NCI-H187 treated with DMSO at 0.1 percent for 48 hours (cell line): ENCODE results near the gene SLC35F3.
"Not testable (repeated sequence)": the region's sequence is repeated elsewhere in the genome, so short reads cannot be mapped to it uniquely, and the experiment has no call there.

ENCODE experiments used
- DNase-seq: peaks from one replicate; lab custom pipeline; 2025; lab: John Stamatoyannopoulos, UW

Gene SLC35F3

DNA sequence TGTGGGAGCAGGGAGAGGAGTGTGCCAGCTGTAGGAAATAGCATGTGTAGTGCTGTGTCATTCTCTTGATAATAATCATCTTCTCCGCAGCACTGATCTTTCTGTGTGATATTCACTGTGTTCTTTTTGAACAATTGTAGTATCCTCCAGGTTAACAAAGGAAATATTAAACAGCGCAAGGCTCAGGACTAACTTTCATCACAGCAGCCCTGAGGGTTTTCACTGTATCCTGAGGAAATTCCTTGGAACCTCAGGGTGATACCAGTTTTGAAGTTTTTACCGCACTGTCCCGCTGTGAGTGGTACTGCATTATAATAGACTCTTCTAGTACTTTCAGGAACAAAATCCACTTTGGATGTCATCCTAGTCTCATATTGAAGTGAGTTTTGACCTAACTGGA lies 240.4 kb downstream of the SLC35F3 start:
- DNase-seq, result no peak

DNA sequence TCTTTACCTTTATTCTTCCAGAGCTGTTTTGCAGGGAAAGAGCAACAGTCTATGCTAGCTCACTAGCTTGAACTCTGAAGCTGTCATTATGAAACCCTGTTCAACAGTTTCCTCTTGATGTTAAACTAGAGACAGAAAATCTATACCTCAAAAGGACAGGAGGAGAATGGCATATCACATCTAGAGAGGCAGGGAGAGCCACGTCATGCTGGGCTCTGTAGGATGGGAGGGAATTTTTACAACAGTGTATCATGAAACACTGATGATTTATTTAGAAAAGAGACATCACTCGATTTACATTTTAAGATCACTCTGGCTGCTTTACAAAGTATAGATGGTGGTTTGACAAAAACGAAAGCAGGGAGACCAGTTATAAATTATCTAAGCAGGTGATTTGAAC lies 243.9 kb downstream of the SLC35F3 start:
- no peak for DNase-seq

DNA sequence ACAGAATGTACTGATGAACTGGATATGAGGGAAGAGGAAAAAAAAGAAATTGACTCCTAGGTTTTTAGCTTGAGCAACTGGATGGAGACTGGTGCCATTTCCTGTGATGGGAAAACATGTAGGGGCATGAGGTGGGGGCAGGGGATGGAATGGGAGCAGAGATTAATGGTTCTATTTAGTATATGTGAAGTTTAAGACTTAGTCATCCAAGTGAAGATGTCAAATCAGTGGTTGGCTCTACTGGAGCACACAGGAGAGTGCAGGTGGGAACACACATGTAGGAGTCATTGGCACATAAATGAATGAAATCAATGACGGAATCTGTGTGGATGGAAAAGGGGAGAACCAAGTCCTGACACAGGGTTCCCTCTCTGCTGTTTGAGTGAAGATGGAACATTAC lies 244.3 kb downstream of the SLC35F3 start:
- no peak for DNase-seq

DNA sequence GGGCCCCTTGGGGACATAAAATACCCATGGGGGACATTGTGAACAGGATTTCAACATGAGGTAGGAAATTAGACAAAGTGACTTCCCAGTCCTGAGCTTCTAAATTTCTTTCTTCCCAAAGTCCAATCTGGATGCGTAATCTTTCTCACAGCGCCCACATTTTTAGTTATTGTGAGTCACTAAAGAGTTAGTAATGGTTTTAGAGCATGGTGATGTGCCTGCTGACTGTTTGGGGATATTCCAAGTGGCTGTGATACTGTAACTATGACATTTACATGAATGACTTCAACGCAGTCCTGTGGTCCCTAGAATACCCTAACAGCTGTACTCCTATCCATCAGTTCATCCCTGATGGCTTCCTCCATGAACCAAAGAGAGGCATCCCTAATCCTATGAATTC lies 244.7 kb downstream of the SLC35F3 start:
- DNase-seq, result no peak

DNA sequence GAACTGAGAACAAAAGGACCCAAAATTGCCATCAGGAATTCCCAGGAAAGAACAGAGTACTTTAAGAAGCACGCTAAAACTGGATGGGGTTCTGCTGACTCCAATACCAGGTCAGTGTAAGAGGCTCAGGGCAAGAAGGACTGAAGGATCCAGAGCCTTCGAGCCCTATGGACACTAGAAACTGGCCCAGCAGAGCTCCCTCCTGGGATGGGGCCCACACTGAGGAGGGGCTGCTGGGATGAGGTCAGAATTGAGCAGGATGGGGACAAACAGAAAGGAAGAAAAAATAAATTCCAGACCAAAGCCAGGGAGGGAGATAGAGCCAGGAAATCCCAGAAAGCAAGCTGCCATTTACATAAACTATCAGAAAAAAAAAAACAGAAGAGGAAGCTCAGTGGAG lies 246.4 kb downstream of the SLC35F3 start:
- DNase-seq, result no peak

DNA sequence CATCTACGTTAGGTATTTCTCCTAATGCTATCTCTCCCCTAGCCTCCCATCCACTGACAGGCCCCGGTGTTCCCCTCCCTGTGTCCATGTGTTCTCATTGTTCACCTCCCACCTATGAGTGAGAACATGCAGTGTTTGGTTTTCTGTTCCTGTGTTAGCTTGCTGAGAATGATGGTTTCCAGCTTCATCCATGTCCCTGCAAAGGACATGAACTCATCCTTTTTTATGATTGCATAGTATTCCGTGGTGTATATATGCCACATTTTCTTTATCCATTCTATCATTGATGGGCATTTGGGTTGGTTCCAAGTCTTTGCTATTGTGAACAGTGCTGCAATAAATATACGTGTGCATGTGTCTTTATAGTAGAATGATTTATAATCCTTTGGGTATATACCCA lies 247.9 kb downstream of the SLC35F3 start:
- DNase-seq, result not testable (repeated sequence)

DNA sequence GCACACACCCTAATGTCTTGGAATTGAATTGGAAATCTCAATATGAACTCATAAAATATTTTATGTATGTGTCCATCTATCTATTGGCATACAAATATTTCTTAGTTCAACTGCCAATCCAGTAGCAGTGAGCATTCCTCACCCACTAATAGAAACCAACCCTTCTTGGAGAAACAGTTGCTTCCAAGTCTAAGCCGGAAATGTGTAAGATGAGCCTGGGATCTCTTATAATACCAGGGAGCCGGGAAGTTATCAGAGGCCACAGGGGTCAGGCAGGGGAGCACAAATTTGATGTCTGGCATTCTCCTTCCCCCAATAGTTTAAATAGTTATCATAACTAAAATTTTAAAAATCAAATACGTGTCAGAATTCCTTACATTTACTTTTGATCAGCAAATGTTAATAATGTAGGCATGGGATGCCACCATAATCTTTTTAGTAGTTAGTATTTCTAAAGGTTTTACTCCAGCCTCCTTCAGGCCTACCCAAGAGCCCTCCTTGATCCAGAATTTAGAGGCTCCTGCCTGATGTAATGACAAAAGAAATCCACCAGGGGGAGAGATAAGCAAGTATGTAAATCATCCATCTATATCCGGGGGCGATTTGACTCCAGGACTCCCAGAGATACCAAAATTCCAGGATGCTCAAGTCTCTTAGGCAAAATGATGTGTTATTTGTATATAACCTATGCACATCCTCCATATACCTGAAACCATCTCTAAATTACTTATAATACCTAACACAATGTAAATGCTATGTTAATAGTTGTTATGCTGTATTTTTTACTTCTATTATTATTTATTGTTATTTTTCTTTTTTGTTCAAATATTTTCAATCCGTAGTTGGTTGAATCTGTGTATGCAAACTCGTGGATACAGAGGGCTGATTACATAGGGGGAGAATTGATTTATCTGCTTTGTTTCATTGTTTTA lies 250.1 kb downstream of the SLC35F3 start:
- DNase-seq, result peak; percentile 3

DNA sequence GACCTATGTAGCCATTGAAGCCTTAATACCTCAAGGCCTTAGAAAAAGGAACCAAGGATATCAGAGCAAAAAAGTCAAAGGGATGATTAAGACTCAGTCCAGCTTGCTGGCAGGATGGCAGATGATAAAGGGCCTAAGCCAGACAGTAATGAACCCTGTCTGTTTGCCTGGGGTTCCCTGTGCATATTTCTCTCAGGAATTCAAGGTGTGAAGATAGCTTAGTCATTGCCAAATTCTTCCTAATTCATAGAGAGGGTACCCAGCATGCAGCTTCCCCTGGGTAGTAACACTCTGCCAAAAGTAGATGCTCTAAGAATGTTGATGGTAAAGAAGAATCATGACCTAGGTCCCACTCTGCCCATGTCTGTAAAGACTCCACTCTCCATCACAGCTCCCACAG lies 258.2 kb downstream of the SLC35F3 start:
- no peak for DNase-seq

DNA sequence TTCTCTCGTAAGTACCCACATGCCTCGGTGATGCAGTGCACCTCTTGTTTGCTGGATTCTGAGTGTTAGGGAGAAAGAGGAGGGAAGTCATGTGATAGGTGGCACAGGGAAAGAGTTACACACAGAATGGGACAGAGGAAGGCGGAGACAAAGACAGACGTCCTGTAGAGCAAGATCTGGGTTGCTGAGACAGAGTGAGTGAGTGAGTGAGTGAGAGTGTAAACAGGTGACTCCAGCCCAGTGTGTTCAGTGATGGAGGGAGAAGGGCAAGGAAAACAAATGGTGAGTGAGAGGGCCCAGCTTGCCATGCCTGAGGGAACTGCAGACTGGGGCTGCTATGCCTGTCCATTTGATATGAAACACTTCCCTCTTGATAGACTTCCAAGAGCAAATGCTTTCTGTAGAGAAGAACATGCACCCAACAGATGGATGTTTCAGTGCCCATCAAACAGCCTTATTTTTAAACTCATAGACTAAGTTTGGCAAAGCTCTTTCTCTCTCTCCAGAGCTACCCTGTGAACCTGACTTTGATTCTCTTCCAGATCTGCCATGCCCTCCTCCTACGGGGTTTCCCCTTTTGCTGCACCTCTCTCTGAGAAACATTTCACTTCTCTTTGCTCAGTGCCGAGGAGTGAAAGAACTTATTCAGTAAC lies 258.9 kb downstream of the SLC35F3 start:
- no peak for DNase-seq

DNA sequence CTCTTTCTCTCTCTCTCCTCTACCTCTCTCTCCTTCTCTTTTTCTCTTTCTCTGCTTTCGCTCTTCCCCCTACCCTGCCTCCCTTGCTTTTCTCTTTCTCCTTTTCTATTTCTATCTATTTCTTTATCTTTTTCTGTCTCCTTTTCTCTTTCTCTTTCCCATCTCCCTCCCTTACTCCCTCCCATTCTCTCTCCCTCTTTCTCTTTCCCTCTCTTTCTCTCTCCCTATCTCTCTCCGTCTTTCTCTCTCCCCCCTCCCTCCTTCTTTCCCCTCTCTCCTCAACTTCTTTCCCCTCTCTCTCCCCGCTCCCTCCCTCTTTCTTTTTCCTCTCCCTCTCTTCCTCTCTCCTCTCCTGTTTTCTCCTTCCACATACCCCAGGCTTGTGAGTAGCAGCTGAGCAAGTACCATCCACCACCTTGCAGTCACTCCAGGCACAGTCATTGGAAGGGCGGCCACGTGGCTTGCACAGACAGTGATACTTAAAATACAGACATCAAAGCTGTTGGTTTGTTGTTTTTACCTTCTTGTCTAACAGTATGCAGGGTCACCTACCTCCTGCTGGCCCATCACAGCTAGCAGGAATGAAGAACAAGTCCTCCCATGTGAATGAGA lies 259.7 kb downstream of the SLC35F3 start:
- no peak for DNase-seq

DNA sequence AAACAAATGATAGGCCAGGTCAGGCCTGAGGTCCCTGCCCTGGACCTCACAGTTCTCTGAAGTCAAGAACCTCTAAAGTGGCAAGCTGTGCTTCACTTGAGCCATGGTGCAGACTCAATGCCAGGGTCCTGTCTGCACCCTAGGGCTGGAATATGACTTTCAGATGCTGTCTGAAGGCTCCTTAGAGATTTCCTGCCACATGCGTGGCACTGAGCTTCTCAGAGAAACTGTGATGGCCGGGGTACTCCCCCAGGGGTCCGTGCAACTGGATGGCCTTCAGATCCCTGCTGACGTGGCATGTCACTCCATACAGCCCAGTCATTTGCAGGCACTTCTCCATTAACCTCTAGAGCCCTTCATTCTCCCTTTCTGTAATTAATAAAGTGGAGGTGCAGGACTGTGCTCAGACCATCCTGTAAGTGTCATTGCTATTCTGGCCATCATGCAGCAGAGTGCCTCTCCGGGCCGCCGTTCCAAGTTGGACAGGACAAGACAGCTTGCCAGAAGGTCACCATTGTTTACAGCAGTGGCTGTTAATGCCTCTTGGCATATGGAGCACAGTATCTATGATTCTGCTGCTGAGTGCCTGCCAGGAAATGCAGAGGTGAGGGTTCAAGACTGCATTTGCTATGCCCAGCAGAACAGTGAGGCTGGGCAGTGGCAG lies 263.7 kb downstream of the SLC35F3 start:
- no peak for DNase-seq

DNA sequence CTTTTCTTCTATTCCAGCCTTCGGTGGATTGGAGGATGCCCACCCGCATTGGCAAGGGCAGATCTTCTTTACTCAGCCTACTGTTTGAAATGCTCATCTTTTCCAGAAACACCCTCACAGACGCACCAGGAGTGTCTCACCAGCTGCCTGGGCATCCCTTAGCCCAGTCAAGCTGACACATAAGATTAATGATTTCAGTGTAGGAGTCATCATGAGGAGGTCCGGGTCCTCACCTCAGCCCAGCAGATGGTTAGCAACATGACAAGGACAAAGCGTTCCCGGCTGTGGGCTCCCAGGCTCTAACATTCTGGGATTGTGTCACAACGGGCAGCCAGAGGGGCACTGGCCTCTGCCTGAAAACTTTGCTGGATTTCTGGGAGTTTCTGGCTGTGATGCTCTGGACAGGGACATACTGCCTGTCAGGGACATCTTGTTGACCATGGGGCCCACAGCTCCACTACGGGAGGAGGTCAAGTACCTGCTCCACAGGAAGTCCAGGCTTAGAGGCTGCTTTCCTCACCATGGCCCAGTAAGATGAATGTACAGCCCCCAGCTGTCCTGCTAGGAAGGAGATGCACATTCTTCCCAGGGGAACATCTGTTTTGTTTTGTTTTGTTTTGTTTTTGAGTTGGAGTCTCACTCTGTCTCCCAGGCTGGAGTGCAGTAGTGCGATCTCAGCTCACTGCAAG lies 264.8 kb downstream of the SLC35F3 start:
- no peak for DNase-seq

DNA sequence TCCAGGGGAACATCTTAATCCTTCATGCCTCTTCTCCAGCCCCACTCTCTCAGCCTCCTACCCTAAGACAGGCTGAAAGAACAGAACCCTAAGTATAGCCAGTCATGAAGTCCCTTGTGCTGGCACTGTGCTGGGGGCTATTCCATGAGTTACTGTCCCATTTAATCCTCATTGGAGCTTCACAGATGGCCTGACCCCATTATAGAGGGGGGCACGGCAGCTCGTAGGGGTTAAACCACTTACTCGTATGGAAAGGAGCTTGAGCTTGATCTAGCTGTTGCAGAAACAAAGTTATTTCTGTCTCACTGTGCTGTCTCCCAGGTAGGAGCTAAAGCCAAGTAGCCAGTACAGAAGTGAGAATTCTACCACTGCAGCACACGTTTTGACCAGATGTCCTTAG lies 265.6 kb downstream of the SLC35F3 start:
- no peak for DNase-seq

DNA sequence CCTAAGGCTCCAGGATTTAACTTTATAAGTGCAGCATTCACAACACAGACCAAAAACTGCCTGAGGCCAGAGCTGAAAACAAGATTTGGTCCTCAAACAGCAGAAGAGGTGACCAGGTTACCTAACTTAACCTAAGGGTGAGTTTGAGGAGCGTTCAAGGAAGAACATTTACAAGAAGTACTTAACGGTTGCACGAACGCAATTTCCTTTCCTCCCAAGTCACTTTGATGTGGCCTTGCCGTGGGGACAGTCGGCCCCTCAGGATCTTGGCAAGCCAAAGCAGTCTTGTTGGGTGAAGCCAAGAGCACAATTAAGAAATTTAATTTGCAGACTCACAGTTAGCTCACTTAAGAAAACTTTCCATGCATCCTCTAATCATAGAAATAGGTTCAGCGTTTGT lies 266.1 kb downstream of the SLC35F3 start:
- DNase-seq, result no peak

DNA sequence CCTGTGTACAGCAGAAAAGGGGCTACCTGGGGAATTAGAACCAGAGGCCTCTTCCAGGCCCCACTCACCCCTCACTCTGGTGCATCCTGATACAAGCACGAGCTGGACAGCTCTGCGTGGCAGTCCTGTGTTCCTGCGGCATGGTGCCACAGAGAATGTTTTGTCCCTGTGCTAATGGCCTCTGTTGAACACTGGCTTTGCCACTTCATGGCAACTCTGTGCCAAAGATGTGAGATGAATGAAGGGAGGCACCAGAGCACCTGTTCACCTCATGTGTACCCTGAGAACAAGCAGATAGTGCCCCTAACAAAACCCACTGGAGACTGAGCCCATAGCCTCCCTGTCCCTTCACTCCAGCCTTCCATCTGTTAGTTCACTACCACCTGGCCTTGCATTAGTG lies 269.5 kb downstream of the SLC35F3 start:
- DNase-seq, result no peak

DNA sequence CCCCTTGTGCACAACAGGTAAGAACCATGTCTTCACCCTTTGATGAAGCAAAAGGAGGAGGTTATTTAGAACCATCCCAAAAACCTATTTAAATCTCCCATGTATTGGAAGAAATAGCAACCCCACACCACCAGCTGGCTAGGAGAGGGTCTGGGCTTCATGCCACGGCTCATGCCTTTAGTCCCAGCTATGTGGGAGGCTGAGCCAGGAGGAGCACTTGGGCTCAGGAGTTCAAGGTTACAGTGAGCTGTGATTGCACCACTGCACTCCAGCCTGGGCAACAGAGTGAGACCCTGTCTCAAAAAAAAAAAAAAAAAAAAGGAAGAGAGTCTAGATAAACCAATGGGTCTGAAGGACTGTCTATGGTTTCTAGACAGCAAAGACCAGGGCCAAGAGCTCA lies 270.9 kb downstream of the SLC35F3 start:
- no peak for DNase-seq

DNA sequence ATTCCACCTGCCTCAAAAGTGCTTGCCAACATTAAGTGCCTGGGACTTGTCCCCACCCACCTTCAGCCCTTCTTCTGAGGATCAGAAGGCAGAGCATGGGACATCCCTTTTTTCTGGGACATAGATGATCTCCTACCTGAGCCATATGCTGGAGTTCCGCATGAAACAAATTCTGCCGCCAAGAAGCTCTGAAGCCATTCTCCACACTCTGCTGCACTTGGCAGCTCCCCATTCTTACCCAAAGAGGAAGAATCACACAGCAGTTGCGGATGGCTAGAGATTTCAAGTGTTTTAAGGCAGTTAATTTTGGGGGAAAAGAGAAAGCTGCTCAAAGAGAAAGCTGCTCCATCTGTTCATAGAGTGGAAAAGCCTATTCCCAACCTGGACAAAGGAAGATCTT lies 271.5 kb downstream of the SLC35F3 start:
- DNase-seq, result no peak

DNA sequence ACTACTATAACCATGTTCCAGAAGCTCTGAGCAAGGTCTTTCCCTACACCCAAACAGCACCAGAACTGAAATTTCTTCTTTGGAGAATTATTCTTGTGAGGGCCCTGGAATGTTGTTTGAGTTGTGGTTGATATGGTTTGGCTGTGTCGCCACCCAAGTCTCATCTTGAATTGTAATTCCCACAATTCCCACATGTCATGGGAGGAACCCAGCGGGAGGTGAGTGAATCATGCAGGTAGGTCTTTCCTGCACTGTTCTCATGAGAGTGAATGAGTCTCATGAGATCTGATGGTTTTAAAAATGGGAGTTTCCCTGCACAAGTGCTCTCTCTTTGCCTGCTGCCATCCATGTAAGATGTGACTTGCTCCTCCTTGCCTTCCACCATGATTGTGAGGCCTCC lies 272.4 kb downstream of the SLC35F3 start:
- DNase-seq, result not testable (repeated sequence)

DNA sequence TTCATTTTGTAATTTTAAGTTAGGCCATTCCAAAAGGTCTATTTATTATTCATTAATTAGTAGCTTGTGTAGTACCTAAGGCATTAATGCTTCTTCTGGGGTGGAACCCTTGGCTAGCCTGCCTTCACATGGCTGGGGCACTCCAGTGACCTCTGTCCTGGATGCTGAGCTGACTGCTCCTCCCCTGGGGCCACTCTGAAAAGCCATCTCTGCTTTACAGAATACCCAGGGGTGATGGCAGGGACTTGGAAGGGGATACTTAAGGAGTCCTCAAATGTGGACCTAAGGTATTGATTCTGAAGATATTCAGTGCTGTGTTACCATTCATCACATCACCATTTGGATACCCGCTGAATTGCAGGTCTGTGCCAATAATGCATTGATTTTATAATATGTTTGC lies 281.0 kb downstream of the SLC35F3 start:
- DNase-seq, result no peak

DNA sequence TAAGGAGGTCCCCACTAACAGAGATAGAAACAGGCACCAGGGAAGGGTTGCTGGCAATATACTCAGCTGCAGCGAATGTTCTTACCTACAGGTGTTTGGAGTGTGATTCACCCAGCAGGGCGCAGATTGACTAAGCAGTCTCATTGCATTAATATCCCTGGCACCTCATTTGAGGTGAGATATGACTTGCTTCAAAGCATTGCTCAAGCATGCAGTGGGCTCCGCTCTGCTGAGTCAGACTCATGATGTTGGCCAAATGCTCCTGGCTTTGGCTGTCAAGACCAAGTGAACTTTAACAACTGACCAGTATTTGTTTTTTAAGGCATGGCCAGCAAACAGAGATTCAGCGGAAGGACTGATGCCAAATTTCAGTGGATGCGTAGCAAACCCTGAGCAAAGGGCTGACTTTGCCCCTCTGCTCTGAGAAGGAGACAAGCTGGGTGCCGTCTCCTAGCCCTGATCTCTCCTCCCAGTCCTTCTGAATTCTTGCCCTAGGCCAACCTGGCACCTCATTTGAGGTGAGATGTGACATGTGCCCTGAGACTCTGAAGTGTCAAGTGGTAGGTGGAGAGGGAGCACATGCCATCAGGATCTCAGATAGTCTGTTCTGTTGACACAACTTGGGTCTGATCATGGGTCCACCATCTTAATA lies 281.7 kb downstream of the SLC35F3 start:
- DNase-seq, result no peak

DNA sequence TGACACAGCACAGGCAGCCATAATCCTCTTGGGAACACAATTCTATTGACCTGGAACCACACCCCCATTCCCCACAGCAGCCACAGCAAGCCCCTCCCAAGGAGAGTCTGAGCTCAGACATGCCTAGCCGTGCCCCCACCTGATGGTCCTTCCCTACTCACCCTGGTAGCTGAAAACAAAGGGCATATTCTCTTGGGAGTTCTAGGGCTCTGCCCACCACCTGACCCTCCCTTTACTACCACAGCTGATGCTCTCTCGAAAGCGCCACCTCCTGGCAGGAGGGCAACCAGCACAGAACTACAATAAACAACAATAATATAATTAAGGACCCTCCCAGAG lies 283.9 kb downstream of the SLC35F3 start:
- DNase-seq, result peak; percentile 18

DNA sequence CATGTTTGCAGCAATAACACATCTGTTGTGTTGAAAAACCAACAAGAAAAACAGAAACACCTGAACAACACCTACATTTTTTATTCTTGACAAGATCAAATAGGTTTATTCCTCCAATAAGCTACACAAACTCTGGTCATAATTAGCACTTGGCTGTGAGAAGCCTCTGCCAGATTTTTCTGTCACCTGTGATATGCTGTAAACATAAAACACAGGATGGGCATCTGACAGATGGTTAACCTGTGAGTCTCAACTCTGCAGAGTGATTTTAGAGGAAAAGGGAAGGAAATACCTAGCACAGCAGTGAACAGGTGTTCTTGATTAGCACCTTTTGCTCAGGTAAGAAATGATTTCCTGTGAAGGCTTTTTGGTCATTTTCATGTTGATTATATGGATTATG lies 293.4 kb downstream of the SLC35F3 start:
- DNase-seq, result no peak
